Body of pancreas (tissue), 4 donors: Measurements from ENCODE around the gene TESK1. TPM values are rescaled to one million over a fixed set of nuclear protein-coding genes. Genes with fewer than 3 reads are reported as not detected.
"Not testable (repeated sequence)": the region's sequence is repeated elsewhere in the genome, so short reads cannot be mapped to it uniquely, and the experiment has no call there.

ENCODE experiments used
- ATAC-seq: fragments of 150-250 bp; one replicate; pipeline ENCODE4 v1.9.1; 2016
- DNase-seq, 4 donors: peaks; one replicate each; pipeline ENCODE4 v3.0.0-alpha.2; 2019
- H3K27ac ChIP-seq, 4 donors: fragments of 200-600 bp; sonication (generic); 1 replicate in 3 of 4; 2 replicates in 1 of 4; pipeline versions ENCODE4 v1.5.1 to v1.6.1; 2016 to 2019; ENCODE audit warnings: mild to moderate bottlenecking in 1 of 4, mixed read lengths in 1 of 4, moderate library complexity in 1 of 4
- H3K27me3 ChIP-seq, 2 donors: fragments of 200-600 bp; sonication (generic); one replicate each; pipeline ENCODE4 v1.6.0; 2016; ENCODE audit warnings: mild to moderate bottlenecking in 1 of 2
- H3K36me3 ChIP-seq, 2 donors: fragments of 200-600 bp; sonication (generic); replicated peaks in 1 of 2; 2 replicates each; pipeline ENCODE4 v1.5.1; 2016; ENCODE audit warnings: low read depth in 2 of 2; ENCODE audit not compliant: insufficient read depth in 1 of 2
- H3K4me1 ChIP-seq: fragments of 200-600 bp; sonication (generic); one replicate; pipeline ENCODE4 v1.6.0; 2016
- H3K4me3 ChIP-seq, 2 donors: fragments of 200-600 bp; sonication (generic); 1 replicate in 1 of 2; 2 replicates in 1 of 2; pipeline ENCODE4 v1.5.1; 2016 to 2019
- H3K9me3 ChIP-seq, 3 donors: fragments of 200-600 bp; sonication (generic); 1 replicate in 2 of 3; 2 replicates in 1 of 3; pipeline ENCODE4 v1.5.1; 2016
- POLR2A ChIP-seq, 3 donors: fragments of 450-650 bp; IDR thresholded peaks; one replicate each; pipeline ENCODE4 v1.6.1; 2016; ENCODE audit warnings: antibody characterized with exemption in 3 of 3, mild to moderate bottlenecking in 2 of 3
- WGBS, 2 donors: methylation state at CpG; one replicate each; pipeline ENCODE4 v1.1.5; 2017; 5-methylcytosine and 5-hydroxymethylcytosine counted together
- intact Hi-C: fragments of 100-400 bp; cut with DNase I; formaldehyde crosslinking; loops from one replicate; pipeline ENCODE4 v1.15.1; 2023
- total RNA-seq, 2 donors: library from RNA; depleted of rRNA; stranded (reverse); fragments of >200 nt; gene quantifications; one replicate each; pipeline ENCODE4 v1.1.0, GENCODE V29; 2016
- TF ChIP-seq, protein P1 (sequence below), 7 experiments: fragments of 450-650 bp in 4 of 7; fragments of 200-600 bp in 3 of 7; sonication (generic) in 3 of 7; IDR thresholded peaks; one replicate each; pipeline ENCODE4 v1.5.1; 2016 to 2019; ENCODE audit warnings: antibody characterized with exemption in 7 of 7

Gene TESK1
- total RNA-seq, 2 donors from 2014 or later = 13.0 to 20.1 TPM

DNA sequence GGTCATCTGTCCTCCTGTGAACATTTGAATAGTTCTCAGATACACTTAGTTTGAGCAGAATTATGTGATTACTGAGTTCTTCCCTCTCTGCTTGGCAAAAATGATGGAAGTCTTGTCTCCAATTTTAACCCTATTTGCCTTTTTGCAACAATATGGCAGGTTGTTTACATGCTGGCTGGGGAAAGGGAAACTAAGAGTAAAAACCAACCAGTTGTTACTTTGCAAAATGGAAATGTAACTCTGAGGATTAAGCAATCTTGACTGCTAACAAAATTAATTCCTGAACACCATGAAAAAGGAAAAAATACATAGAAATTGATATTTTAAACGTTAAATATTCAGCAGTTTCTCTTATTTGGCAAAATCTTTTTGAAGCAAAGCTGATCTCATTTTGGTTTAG, 34.6 kb downstream of the TESK1 start:
- WGBS, 2 donors = 65 to 81% methylated on average over 1 of the region's 1 CpG
- DNase-seq (no peak), ATAC-seq (no peak)
- Histone ChIP-seq H3K9me3 (no peaks in the 10 kb centered on the region), H3K4me1 (no peaks in the 10 kb centered on the region), H3K27ac (no peak overlapping the region), H3K36me3 (no peaks in the 10 kb centered on the region), H3K4me3 (no peak overlapping the region), H3K27me3 (no peaks in the 10 kb centered on the region)
- TF ChIP-seq, protein P1, sequence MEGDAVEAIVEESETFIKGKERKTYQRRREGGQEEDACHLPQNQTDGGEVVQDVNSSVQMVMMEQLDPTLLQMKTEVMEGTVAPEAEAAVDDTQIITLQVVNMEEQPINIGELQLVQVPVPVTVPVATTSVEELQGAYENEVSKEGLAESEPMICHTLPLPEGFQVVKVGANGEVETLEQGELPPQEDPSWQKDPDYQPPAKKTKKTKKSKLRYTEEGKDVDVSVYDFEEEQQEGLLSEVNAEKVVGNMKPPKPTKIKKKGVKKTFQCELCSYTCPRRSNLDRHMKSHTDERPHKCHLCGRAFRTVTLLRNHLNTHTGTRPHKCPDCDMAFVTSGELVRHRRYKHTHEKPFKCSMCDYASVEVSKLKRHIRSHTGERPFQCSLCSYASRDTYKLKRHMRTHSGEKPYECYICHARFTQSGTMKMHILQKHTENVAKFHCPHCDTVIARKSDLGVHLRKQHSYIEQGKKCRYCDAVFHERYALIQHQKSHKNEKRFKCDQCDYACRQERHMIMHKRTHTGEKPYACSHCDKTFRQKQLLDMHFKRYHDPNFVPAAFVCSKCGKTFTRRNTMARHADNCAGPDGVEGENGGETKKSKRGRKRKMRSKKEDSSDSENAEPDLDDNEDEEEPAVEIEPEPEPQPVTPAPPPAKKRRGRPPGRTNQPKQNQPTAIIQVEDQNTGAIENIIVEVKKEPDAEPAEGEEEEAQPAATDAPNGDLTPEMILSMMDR (IDR thresholded peaks at IDR 0.05) = no peak
- TF ChIP-seq POLR2A (IDR thresholded peaks at IDR 0.05) = no peak
- intact Hi-C loops = no loop called here

DNA sequence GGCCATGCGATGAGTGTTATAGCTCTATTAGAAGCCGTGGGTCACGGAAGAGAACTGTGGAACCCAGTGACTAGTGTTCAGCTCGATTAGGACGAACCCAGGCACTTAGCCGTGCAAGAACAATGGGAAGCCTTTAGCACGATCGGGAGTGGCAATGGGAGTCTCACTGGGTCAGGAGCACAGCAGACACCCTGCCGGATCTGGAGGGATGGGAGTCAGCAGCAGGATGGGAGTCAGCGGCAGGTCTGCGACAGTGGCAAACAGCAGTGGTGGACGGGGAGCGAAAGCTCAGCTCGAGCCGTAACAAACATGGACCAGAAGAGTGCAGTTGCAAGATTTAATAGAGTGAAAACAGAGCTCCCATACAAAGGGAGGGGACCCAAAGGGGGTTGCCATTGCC, 35.4 kb downstream of the TESK1 start:
- H3K27me3 ChIP-seq, H3K36me3 ChIP-seq, H3K27ac ChIP-seq, ATAC-seq, DNase-seq, intact Hi-C loops, H3K4me1 ChIP-seq, H3K9me3 ChIP-seq, H3K4me3 ChIP-seq: not testable (repeated sequence)
- WGBS, 2 donors = 90 to 96% methylated on average over 15 of the region's 15 CpGs

DNA sequence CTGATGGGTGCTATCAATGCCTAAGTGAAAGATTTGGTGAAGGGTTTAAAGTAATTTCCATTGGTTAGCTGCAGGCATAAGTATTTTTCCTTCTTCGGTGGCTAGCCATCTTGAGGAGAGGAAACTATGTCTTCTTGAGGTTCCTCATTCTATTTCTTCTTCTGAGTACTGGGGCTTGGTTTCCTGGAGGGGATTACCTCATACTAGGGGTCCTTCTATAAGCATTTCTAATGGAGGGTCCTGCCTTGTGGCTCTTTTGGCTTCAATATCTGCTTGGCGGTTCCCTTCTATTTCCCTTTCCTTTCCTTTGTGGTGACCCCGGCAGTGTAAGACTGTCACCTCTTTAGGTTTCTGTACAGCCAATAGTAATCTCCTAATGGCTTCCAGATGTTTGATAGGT, 36.4 kb downstream of the TESK1 start:
- intact Hi-C loops, ATAC-seq, H3K36me3 ChIP-seq, H3K9me3 ChIP-seq, H3K4me1 ChIP-seq, DNase-seq, H3K27me3 ChIP-seq, H3K4me3 ChIP-seq: not testable (repeated sequence)
- peak overlapping the region in 1 of 4 donors; percentile 16 for H3K27ac ChIP-seq
- WGBS, 2 donors = 74 to 85% methylated on average over 3 of the region's 3 CpGs

DNA sequence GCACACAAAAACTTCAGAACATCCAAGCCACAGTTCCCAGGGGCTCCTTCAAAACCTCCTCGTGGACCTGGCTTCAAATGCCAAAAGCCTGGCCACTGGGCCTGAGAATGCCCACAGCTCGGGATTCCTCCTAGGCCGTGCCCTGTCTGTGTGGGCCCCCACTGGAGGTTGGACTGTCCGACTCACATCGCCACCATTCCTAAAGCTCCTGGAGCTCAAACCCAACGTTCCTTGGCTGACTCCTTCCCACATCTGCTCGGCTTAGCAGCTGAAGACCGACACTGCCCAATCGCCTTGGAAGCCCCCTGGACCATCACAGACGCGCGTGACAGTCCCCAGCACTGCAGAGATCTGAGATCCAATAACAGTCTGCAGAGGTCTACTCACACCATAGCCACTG, 38.0 kb downstream of the TESK1 start:
- H3K36me3 ChIP-seq = no peaks in the 10 kb centered on the region
- ATAC-seq = no peak
- TF ChIP-seq, protein P1 (IDR thresholded peaks at IDR 0.05) = no peak
- TF ChIP-seq POLR2A (IDR thresholded peaks at IDR 0.05) = no peak
- no peak overlapping the region for H3K27ac ChIP-seq
- no peak overlapping the region for H3K4me3 ChIP-seq
- peaks cover 11% of the 10 kb centered on the region for H3K4me1 ChIP-seq
- intact Hi-C loops = no loop called here
- H3K27me3 ChIP-seq = no peaks in the 10 kb centered on the region
- DNase-seq = no peak
- WGBS, 2 donors = 78 to 93% methylated on average over 2 to 12 of the region's 12 CpGs
- H3K9me3 ChIP-seq = no peaks in the 10 kb centered on the region

DNA sequence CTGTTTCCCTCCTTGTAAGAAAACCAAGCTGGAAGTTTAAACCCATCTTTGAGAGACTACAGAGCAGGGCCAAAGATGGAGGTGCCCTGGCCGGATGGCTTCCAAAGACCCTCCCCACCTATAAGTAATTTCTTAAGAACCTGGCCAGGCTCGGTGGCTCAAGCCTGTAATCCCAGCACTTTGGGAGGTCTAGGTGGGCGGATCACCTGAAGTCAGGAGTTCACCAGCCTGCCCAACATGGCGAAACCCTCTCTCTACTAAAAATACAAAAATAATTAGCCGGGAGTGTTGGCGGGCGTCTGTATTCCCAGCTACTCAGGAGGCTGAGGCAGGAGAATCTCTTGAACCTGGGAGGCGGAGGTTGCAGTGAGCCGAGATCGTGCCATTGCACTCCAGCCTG, 40.7 kb downstream of the TESK1 start:
- peaks cover 11% of the 10 kb centered on the region for H3K4me1 ChIP-seq
- WGBS, 2 donors = 28 to 41% methylated on average over 10 of the region's 10 CpGs
- H3K27me3 ChIP-seq, intact Hi-C loops, H3K9me3 ChIP-seq, H3K36me3 ChIP-seq, ATAC-seq, DNase-seq: not testable (repeated sequence)
- peak overlapping the region in 1 of 2 donors; percentile 58 for H3K4me3 ChIP-seq
- H3K27ac ChIP-seq = peak overlapping the region in 3 of 4 donors; percentile 73 to 94 (median 82)

DNA sequence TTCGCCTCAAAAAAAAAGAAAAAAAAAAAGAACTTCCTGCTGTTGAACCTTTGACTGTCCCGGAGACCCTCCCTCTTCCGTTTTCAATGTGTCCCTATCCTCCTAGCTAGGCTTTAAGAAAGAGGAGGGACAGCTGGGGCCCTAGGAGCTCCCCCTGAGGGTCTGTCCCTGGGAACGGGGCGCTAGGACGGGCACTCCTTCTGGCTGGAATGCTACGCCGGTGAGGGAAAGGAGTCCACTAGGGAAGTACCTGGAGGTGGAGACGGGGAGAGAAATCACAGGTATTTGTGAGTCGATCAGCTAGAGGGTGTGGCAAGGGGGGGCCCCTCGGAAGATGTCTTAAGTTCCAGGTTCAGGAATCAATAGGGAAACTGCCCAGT, 41.1 kb downstream of the TESK1 start:
- peak overlapping the region; percentile 68 to 94 (median 78) for H3K27ac ChIP-seq
- TF ChIP-seq, protein P1 (IDR thresholded peaks at IDR 0.05) = peak in 3 of 7 experiments; percentile 5 to 24 (median 23)
- TF ChIP-seq POLR2A (IDR thresholded peaks at IDR 0.05) = no peak
- peak overlapping the region; percentile 44 to 58 for H3K4me3 ChIP-seq
- ATAC-seq (peak; percentile 65), DNase-seq (peak; percentile 56 to 68 (median 67))
- H3K27me3 ChIP-seq = no peaks in the 10 kb centered on the region
- WGBS, 2 donors = 1 to 2% methylated on average over 11 of the region's 11 CpGs
- no peaks in the 10 kb centered on the region for H3K9me3 ChIP-seq
- intact Hi-C loops = no loop called here
- H3K36me3 ChIP-seq = no peaks in the 10 kb centered on the region
- H3K4me1 ChIP-seq = peaks cover 11% of the 10 kb centered on the region
